K562 (cell line): Measurements from ENCODE around the gene FRYL. TPM values are rescaled to one million over a fixed set of nuclear protein-coding genes. Genes with fewer than 3 reads are reported as not detected.

Source experiments
- ATAC-seq: fragments of 200-7000 bp; cut with Tn5 transposase; 3 replicates; pipeline ENCODE4 v1.9.1; 2020; ENCODE audit warnings: moderate library complexity
- BruUV-seq: library from RNA; stranded (reverse); fragments of 400-500 nt; replicated peaks from 2 replicates; lab custom pipeline; 2021; lab: Mats Ljungman, UMichigan
- CTCF ChIA-PET: fragments of 300-600 bp; formaldehyde crosslinking; extraction: SDS; loops from one replicate; lab custom pipeline; 2021; ENCODE audit warnings: low intra/inter-chr PET ratio; lab: Yijun Ruan, JAX
- POLR2A ChIA-PET: fragments of 300-600, 350-650 bp; sonication (Branson Sonifier 250); formaldehyde crosslinking; extraction: SDS; loops from one replicate; lab custom pipeline; 2021; ENCODE audit warnings: antibody characterized with exemption, inconsistent platforms; lab: Yijun Ruan, JAX
- DNase-seq, 4 experiments: peaks; one replicate each; pipeline versions ENCODE4 v3.0.0 to v3.0.0-alpha.2; 2011 to 2018; ENCODE audit warnings: low spot score in 3 of 4, mixed read lengths in 3 of 4; ENCODE audit errors: extremely low read depth in 1 of 4
- FAIRE-seq: peaks from 2 replicates; lab custom pipeline; 2011; peaks lifted over from hg19 to GRCh38; lab: Jason Lieb, UNC
- H2AFZ ChIP-seq: 2 replicates; pipeline ENCODE4 v1.6.0; 2011; ENCODE audit warnings: low read depth, low read length, control low read depth, inconsistent platforms
- H3K27ac ChIP-seq: fragments of 200-600 bp; 3 replicates; pipeline ENCODE4 v1.8.0; 2011; ENCODE audit warnings: low read depth, mild to moderate bottlenecking, control low read depth, inconsistent platforms, low read length, moderate library complexity, mixed read lengths; ENCODE audit errors: extremely low read depth
- H3K27me3 ChIP-seq, 2 experiments: fragments of 300-600 bp in 1 of 2; 2 replicates in 1 of 2; 3 replicates in 1 of 2; pipeline versions ENCODE4 v1.6.0 to v1.8.0; 2011; ENCODE audit warnings: inconsistent platforms in 2 of 2, low read length in 2 of 2, mild to moderate bottlenecking in 1 of 2, mixed read lengths in 1 of 2, moderate library complexity in 1 of 2; ENCODE audit not compliant: control insufficient read depth in 2 of 2, insufficient read depth in 2 of 2
- H3K36me3 ChIP-seq: fragments of 300-600 bp; 3 replicates; pipeline ENCODE4 v1.8.0; 2011; ENCODE audit warnings: mild to moderate bottlenecking, low read length, inconsistent platforms; ENCODE audit not compliant: control insufficient read depth, insufficient read depth
- H3K4me1 ChIP-seq, 2 experiments: fragments of 200-600 bp in 1 of 2; replicated peaks in 1 of 2; 2 replicates in 1 of 2; 3 replicates in 1 of 2; pipeline versions ENCODE4 v1.5.1 to v1.8.0; 2011; ENCODE audit warnings: inconsistent platforms in 2 of 2, low read length in 2 of 2, mild to moderate bottlenecking in 1 of 2, mixed read lengths in 1 of 2, moderate library complexity in 1 of 2; ENCODE audit not compliant: control insufficient read depth in 2 of 2, insufficient read depth in 2 of 2
- H3K4me2 ChIP-seq: 2 replicates; pipeline ENCODE4 v1.6.1; 2011; ENCODE audit warnings: low read length, control low read depth, inconsistent platforms, mixed read lengths; ENCODE audit not compliant: insufficient read depth
- H3K4me3 ChIP-seq: fragments of 200-600 bp; sonication (generic), shearing (Covaris generic); 2 replicates; pipeline ENCODE4 v1.5.1; 2016; ENCODE audit warnings: control low read depth, inconsistent platforms
- H3K79me2 ChIP-seq: fragments of 200-600 bp; 3 replicates; pipeline ENCODE4 v1.8.0; 2011; ENCODE audit warnings: low read length, inconsistent platforms; ENCODE audit not compliant: control insufficient read depth, insufficient read depth
- H3K9ac ChIP-seq, 2 experiments: 2 replicates each; pipeline versions ENCODE4 v1.6.0 to v1.6.1; 2011; ENCODE audit warnings: low read depth in 2 of 2, low read length in 2 of 2, control low read depth in 1 of 2, inconsistent platforms in 1 of 2, mild to moderate bottlenecking in 1 of 2, mixed read lengths in 1 of 2; ENCODE audit not compliant: insufficient read depth in 1 of 2
- H3K9me1 ChIP-seq: one replicate; pipeline ENCODE4 v1.6.0; 2011; ENCODE audit warnings: inconsistent platforms, mild to moderate bottlenecking, low read length, moderate library complexity; ENCODE audit not compliant: control insufficient read depth, insufficient read depth
- H3K9me3 ChIP-seq: replicated peaks from 2 replicates; pipeline ENCODE4 v1.5.1; 2011; ENCODE audit warnings: low read depth, low read length, inconsistent platforms; ENCODE audit not compliant: control insufficient read depth, insufficient read depth
- H4K20me1 ChIP-seq: replicated peaks from 2 replicates; pipeline ENCODE4 v1.6.1; 2011; ENCODE audit warnings: low read length, inconsistent platforms, mixed read lengths; ENCODE audit not compliant: control insufficient read depth, insufficient read depth
- CBFA2T3 ChIP-seq: fragments of 450-650 bp; IDR thresholded peaks from 2 replicates; pipeline ENCODE4 v1.6.1; 2017
- CBX3 ChIP-seq, 2 experiments: IDR thresholded peaks; 1 replicate in 1 of 2; 2 replicates in 1 of 2; pipeline ENCODE4 v1.6.1; 2012; ENCODE audit warnings: inconsistent platforms in 2 of 2, low read length in 2 of 2, borderline replicate concordance in 1 of 2, control low read depth in 1 of 2
- CC2D1A ChIP-seq: fragments of 450-650 bp; IDR thresholded peaks from 2 replicates; pipeline ENCODE4 v1.6.1; 2017; ENCODE audit warnings: mild to moderate bottlenecking
- CXXC5 ChIP-seq: fragments of 250-450 bp; sonication (Bioruptor Pico); IDR thresholded peaks from 2 replicates; pipeline ENCODE4 v1.8.0; 2022; ENCODE audit warnings: inconsistent platforms, mild to moderate bottlenecking, moderate library complexity
- GATAD2B ChIP-seq: fragments of 450-650 bp; IDR thresholded peaks from 2 replicates; pipeline ENCODE4 v1.6.1; 2017; ENCODE audit warnings: mild to moderate bottlenecking, borderline replicate concordance
- HNRNPL ChIP-seq: fragments of 200-400 bp; formaldehyde crosslinking; IDR thresholded peaks from 2 replicates; pipeline ENCODE4 v1.6.1; 2017; ENCODE audit warnings: low read depth, mild to moderate bottlenecking, low read length
- KLF16 ChIP-seq: IDR thresholded peaks from 2 replicates; pipeline ENCODE4 v1.6.1; 2016; ENCODE audit warnings: antibody characterized with exemption
- MCM3 ChIP-seq: fragments of 450-650 bp; IDR thresholded peaks from 2 replicates; pipeline ENCODE4 v1.6.1; 2016
- NFIC ChIP-seq: fragments of 450-650 bp; IDR thresholded peaks from 2 replicates; pipeline ENCODE4 v1.6.1; 2017; ENCODE audit warnings: mild to moderate bottlenecking, inconsistent platforms
- NR1H2 ChIP-seq: sonication (generic); formaldehyde crosslinking; IDR thresholded peaks from 2 replicates; pipeline ENCODE4 v1.4.0; 2020; ENCODE audit warnings: mild to moderate bottlenecking, missing genetic modification reagents
- PML ChIP-seq: IDR thresholded peaks from 2 replicates; pipeline ENCODE4 v1.6.1; 2012; ENCODE audit warnings: low read length, inconsistent platforms
- POLR2AphosphoS5 ChIP-seq: IDR thresholded peaks from 2 replicates; pipeline ENCODE4 v1.6.1; 2011; ENCODE audit warnings: mild to moderate bottlenecking, low read depth, low read length, moderate library complexity; ENCODE audit not compliant: control insufficient read depth, insufficient read depth
- WGBS: fragments of 100-300 bp; shearing (Covaris generic); methylation state at CpG from one replicate; pipeline ENCODE4 v1.1.6; 2016; ENCODE audit warnings: low coverage, mixed read lengths; ENCODE audit not compliant: insufficient coverage; ENCODE audit errors: missing lambda C conversion rate; 5-methylcytosine and 5-hydroxymethylcytosine counted together
- in situ Hi-C: fragments of 300-500 bp; cut with MboI; formaldehyde crosslinking; loops from 4 replicates; pipeline ENCODE4 v1.15.0; 2018; ENCODE audit warnings: inconsistent platforms, mixed read lengths
- intact Hi-C: fragments of 100-400 bp; cut with micrococcal nuclease; formaldehyde crosslinking; loops from 2 replicates; pipeline ENCODE4 v1.14.2; 2022
- polyA plus RNA-seq, 8 experiments: library from polyadenylated mRNA; depleted of rRNA in 4 of 8; stranded (reverse) in 5 of 8; unstranded in 3 of 8; fragments of >200 nt; fragmentation: Nextera tagmentation in 2 of 8; fragmentation: Illumina TruSeq in 1 of 8; extraction: Ambion mirVana in 2 of 8; extraction: Trizol in 1 of 8; gene quantifications; 2 replicates each; pipeline versions ENCODE4 v1.2.1 to v1.2.3, GENCODE V29; 2011 to 2014; ENCODE audit warnings: inconsistent platforms in 1 of 8, missing spikeins in 1 of 8
- total RNA-seq, 7 experiments: library from RNA; depleted of rRNA in 6 of 7; stranded (reverse); fragments of >200 nt in 6 of 7; fragmentation: Illumina TruSeq in 2 of 7; extraction: Trizol in 2 of 7; gene quantifications; 2 replicates each; pipeline versions ENCODE4 v1.2.1 to v1.2.3, GENCODE V29; 2011 to 2021; ENCODE audit warnings: low replicate concordance in 1 of 7

FRYL gene
- total and polyA plus RNA-seq, 9 of the 15 experiments (the other 6 are each of a cell fraction or from before 2014, with no cell fraction given), result 7.2 to 34.9 (median 15.9) TPM

GRCh38 chr4:48680848-48681568 lies 99.1 kb downstream of the FRYL start:
- ChIA-PET POLR2A (interaction anchor here (0.7 to 1.3 kb wide), 5 partner anchors 13 to 121 kb away, joined by 3 read pairs; no protein-coding TSS in a partner anchor), CTCF (interaction anchor here (1.3 kb wide), 1 partner anchor 103 kb away, joined by 3 read pairs; no protein-coding TSS in a partner anchor)
- in situ Hi-C loops, result loop anchor here (5.0 kb wide), 1 partner anchor 94 kb away; no protein-coding TSS in a partner anchor
- FAIRE-seq (peak; percentile 84), DNase-seq (peak; percentile 48 to 82 (median 60)), ATAC-seq (peak; percentile 88)
- peak overlapping the region; percentile 9; the same call in 1 of the 2 replicates for H3K4me3 ChIP-seq
- H3K9ac ChIP-seq, result peak overlapping the region in 1 of 2 experiments; percentile 55; a peak in 2 of 4 replicates
- no peaks in the 10 kb centered on the region for H3K9me1 ChIP-seq
- H3K9me3 ChIP-seq, result peaks cover 3% of the 10 kb centered on the region; the same call in 1 of the 2 replicates
- no TSS peak for BruUV-seq
- H3K27me3 ChIP-seq, result no peaks in the 10 kb centered on the region
- WGBS, result under 1% methylated on average over 12 of the region's 12 CpGs
- peaks cover 2 to 23% of the 10 kb centered on the region in 2 experiments; a peak in 4 of 5 replicates for H3K4me1 ChIP-seq
- peaks cover 38% of the 10 kb centered on the region for H3K79me2 ChIP-seq
- H3K4me2 ChIP-seq, result peak overlapping the region; percentile 64
- H3K36me3 ChIP-seq, result no peaks in the 10 kb centered on the region
- intact Hi-C loops, result loop anchor here (1.0 to 10.0 kb wide), 4 partner anchors 54 to 234 kb away; partner anchors contain the start of gene FRYL
- H4K20me1 ChIP-seq, result no peaks in the 10 kb centered on the region
- peak overlapping the region; percentile 70 for H3K27ac ChIP-seq
- peak overlapping the region; percentile 61 for H2AFZ ChIP-seq
- TF ChIP-seq POLR2AphosphoS5, result peak; percentile 61; the same call in 1 of the 2 replicates
- TF ChIP-seq HNRNPL, result no peak
- peak; percentile 21; the same call in 1 of the 2 replicates for TF ChIP-seq GATAD2B
- TF ChIP-seq PML, result peak; percentile 82
- TF ChIP-seq KLF16, result peak; percentile 75
- TF ChIP-seq NFIC, result peak; percentile 67
- TF ChIP-seq CBFA2T3, result peak; percentile 94
- no peak for TF ChIP-seq MCM3
- TF ChIP-seq CC2D1A, result peak; percentile 76; the same call in 1 of the 2 replicates
- peak in 1 of 2 experiments; percentile 41; a peak in 1 of 3 replicates for TF ChIP-seq CBX3 (IDR thresholded peaks at IDR 0.05; ENCODE audit: borderline replicate concordance in 1 of 2, low read length in 2 of 2)
- 0 out of 2 replicates have a peak, but pooled peaks have one; percentile 22 for TF ChIP-seq CXXC5 (CRISPR knock-in tag)
- TF ChIP-seq NR1H2, result 0 out of 2 replicates have a peak, but pooled peaks have one; percentile 76
